ENCODE data around the gene SMNDC1.

The SMNDC1 gene

DNA sequence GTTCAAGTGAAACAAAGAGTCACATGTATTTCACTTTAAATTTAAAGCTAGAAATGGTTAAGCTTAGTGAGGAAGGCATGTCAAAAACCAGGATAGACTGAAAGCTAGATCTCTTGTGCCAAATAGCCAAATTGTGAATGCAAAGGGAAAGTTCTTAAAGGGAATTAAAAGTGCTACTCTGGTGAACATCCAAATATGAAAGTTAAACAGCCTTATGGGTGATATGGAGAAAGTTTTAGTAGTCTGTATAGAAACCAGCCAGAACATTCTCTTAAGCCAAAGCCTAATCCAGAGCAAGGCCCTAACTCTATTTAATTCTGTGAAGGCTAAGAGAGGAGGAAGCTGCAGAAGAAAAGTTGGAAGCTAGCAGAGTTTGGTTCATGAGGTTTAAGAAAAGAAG lies 50.3 kb downstream of the SMNDC1 start:
- TF ChIP-seq ZBTB7A (IDR thresholded peaks at IDR 0.05; ENCODE audit: low read depth) (no peak), EGR1 (IDR thresholded peaks at IDR 0.05) (no peak), RAD21 (IDR thresholded peaks at IDR 0.05; ENCODE audit: low read depth) (no peak), FOXM1 (IDR thresholded peaks at IDR 0.05; ENCODE audit: borderline replicate concordance, low read depth) (no peak)
- TF ChIP-seq, protein P1, sequence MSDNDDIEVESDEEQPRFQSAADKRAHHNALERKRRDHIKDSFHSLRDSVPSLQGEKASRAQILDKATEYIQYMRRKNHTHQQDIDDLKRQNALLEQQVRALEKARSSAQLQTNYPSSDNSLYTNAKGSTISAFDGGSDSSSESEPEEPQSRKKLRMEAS (IDR thresholded peaks at IDR 0.05): no peak

- TF ChIP-seq TAF1 (IDR thresholded peaks at IDR 0.05; ENCODE audit: low read depth) (no peak), FOXM1 (IDR thresholded peaks at IDR 0.05; ENCODE audit: borderline replicate concordance, low read depth) (no peak), RAD21 (IDR thresholded peaks at IDR 0.05; ENCODE audit: low read depth) (no peak), EP300 (IDR thresholded peaks at IDR 0.05; ENCODE audit: borderline replicate concordance) (no peak), REST (IDR thresholded peaks at IDR 0.05; ENCODE audit: low read depth) (no peak), CREB1 (IDR thresholded peaks at IDR 0.05; ENCODE audit: low read depth) (no peak), YY1 (IDR thresholded peaks at IDR 0.05; ENCODE audit: low read depth) (no peak), CEBPB (IDR thresholded peaks at IDR 0.05) (no peak), EGR1 (IDR thresholded peaks at IDR 0.05) (no peak), ZBTB7A (IDR thresholded peaks at IDR 0.05; ENCODE audit: low read depth) (no peak), TCF12 (IDR thresholded peaks at IDR 0.05; ENCODE audit: low read depth) (no peak), TEAD4 (IDR thresholded peaks at IDR 0.05) (no peak), USF1 (IDR thresholded peaks at IDR 0.05) (no peak)
- TF ChIP-seq, protein P1 (IDR thresholded peaks at IDR 0.05): no peak
Measured at GRCh38 chr10:110252151-110252550, 52.6 kb downstream of the SMNDC1 start.

GRCh38 chr10:110244550-110244949 lies 60.2 kb downstream of the SMNDC1 start:
- TF ChIP-seq, protein P1 (IDR thresholded peaks at IDR 0.05): no peak
- TF ChIP-seq CREB1 (IDR thresholded peaks at IDR 0.05; ENCODE audit: low read depth) (no peak), TCF12 (IDR thresholded peaks at IDR 0.05; ENCODE audit: low read depth) (no peak), EP300 (IDR thresholded peaks at IDR 0.05; ENCODE audit: borderline replicate concordance) (no peak), TEAD4 (IDR thresholded peaks at IDR 0.05) (no peak), FOXM1 (IDR thresholded peaks at IDR 0.05; ENCODE audit: borderline replicate concordance, low read depth) (no peak), YY1 (IDR thresholded peaks at IDR 0.05; ENCODE audit: low read depth) (no peak), USF1 (IDR thresholded peaks at IDR 0.05) (no peak), REST (IDR thresholded peaks at IDR 0.05; ENCODE audit: low read depth) (no peak), CEBPB (IDR thresholded peaks at IDR 0.05) (no peak), TAF1 (IDR thresholded peaks at IDR 0.05; ENCODE audit: low read depth) (no peak), ZBTB7A (IDR thresholded peaks at IDR 0.05; ENCODE audit: low read depth) (no peak), NFIC (IDR thresholded peaks at IDR 0.05) (no peak), EGR1 (IDR thresholded peaks at IDR 0.05) (no peak), RAD21 (IDR thresholded peaks at IDR 0.05; ENCODE audit: low read depth) (no peak)

DNA sequence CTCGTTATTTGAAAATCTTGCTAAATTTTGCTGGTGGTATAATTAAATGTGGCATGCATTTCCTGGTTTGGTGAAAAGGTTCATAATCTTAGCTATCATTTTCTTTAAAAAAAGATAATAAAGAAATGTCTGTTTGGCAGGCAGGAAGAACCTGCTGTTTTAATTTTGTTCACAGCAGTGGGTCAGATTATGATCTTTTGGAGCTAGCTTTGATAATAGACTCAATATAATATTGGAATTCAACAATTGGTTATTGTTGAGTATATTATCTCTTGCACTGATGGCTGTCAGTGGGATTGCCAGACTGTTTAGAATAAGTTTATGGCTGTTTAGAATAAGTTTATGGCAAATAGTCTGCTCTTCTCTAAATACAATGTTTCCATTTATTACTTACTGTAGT lies 62.2 kb downstream of the SMNDC1 start:
- TF ChIP-seq TCF12 (IDR thresholded peaks at IDR 0.05; ENCODE audit: low read depth) (no peak), ZBTB7A (IDR thresholded peaks at IDR 0.05; ENCODE audit: low read depth) (no peak)

- TF ChIP-seq YY1 (IDR thresholded peaks at IDR 0.05; ENCODE audit: low read depth) (no peak), TAF1 (IDR thresholded peaks at IDR 0.05; ENCODE audit: low read depth) (no peak), RAD21 (IDR thresholded peaks at IDR 0.05; ENCODE audit: low read depth) (no peak), TCF12 (IDR thresholded peaks at IDR 0.05; ENCODE audit: low read depth) (no peak), TEAD4 (IDR thresholded peaks at IDR 0.05) (no peak), CEBPB (IDR thresholded peaks at IDR 0.05) (no peak), ZBTB7A (IDR thresholded peaks at IDR 0.05; ENCODE audit: low read depth) (no peak), FOXM1 (IDR thresholded peaks at IDR 0.05; ENCODE audit: borderline replicate concordance, low read depth) (no peak), EP300 (IDR thresholded peaks at IDR 0.05; ENCODE audit: borderline replicate concordance) (no peak), NFIC (IDR thresholded peaks at IDR 0.05) (no peak), CREB1 (IDR thresholded peaks at IDR 0.05; ENCODE audit: low read depth) (no peak), EGR1 (IDR thresholded peaks at IDR 0.05) (no peak)
- TF ChIP-seq, protein P1 (IDR thresholded peaks at IDR 0.05): no peak
Measured at GRCh38 chr10:110241841-110242240, 62.9 kb downstream of the SMNDC1 start.

GRCh38 chr10:110241407-110241806 lies 63.3 kb downstream of the SMNDC1 start:
- no peak for TF ChIP-seq NFIC (IDR thresholded peaks at IDR 0.05)
- TF ChIP-seq EGR1 (IDR thresholded peaks at IDR 0.05): no peak
- no peak for TF ChIP-seq EP300 (IDR thresholded peaks at IDR 0.05; ENCODE audit: borderline replicate concordance)
- no peak for TF ChIP-seq TCF12 (IDR thresholded peaks at IDR 0.05; ENCODE audit: low read depth)
- TF ChIP-seq TEAD4 (IDR thresholded peaks at IDR 0.05): no peak
- TF ChIP-seq ZBTB7A (IDR thresholded peaks at IDR 0.05; ENCODE audit: low read depth): no peak
- no peak for TF ChIP-seq FOXM1 (IDR thresholded peaks at IDR 0.05; ENCODE audit: borderline replicate concordance, low read depth)
- no peak for TF ChIP-seq YY1 (IDR thresholded peaks at IDR 0.05; ENCODE audit: low read depth)
- no peak for TF ChIP-seq USF1 (IDR thresholded peaks at IDR 0.05)
- no peak for TF ChIP-seq RAD21 (IDR thresholded peaks at IDR 0.05; ENCODE audit: low read depth)
- TF ChIP-seq TAF1 (IDR thresholded peaks at IDR 0.05; ENCODE audit: low read depth): no peak
- no peak for TF ChIP-seq CEBPB (IDR thresholded peaks at IDR 0.05)
- TF ChIP-seq, protein P1 (IDR thresholded peaks at IDR 0.05): no peak
- no peak for TF ChIP-seq CREB1 (IDR thresholded peaks at IDR 0.05; ENCODE audit: low read depth)
- TF ChIP-seq REST (IDR thresholded peaks at IDR 0.05; ENCODE audit: low read depth): no peak

All from Ishikawa (cell line).